Measurements from ENCODE around the gene EHF.

DNA sequence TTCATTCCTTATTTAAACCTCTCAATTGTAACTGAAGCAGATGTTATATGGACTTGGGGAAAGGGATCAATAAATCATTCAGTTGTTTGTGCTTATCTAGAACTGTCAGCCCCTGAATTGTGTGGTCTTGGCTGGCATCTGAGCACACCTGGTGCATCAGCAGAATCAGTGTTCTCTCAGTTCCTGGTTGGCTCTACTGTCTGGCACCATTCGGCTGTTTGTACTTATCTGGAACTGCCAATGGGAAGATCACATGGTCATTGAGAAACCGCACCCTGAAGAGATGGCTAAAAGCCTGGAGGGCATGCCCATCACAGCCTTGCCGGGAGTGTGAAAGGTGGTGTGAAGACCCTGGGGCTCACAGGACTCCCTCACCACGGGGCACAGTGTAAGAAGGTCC is 37.1 kb upstream of the EHF start:
- TF ChIP-seq, protein P1, sequence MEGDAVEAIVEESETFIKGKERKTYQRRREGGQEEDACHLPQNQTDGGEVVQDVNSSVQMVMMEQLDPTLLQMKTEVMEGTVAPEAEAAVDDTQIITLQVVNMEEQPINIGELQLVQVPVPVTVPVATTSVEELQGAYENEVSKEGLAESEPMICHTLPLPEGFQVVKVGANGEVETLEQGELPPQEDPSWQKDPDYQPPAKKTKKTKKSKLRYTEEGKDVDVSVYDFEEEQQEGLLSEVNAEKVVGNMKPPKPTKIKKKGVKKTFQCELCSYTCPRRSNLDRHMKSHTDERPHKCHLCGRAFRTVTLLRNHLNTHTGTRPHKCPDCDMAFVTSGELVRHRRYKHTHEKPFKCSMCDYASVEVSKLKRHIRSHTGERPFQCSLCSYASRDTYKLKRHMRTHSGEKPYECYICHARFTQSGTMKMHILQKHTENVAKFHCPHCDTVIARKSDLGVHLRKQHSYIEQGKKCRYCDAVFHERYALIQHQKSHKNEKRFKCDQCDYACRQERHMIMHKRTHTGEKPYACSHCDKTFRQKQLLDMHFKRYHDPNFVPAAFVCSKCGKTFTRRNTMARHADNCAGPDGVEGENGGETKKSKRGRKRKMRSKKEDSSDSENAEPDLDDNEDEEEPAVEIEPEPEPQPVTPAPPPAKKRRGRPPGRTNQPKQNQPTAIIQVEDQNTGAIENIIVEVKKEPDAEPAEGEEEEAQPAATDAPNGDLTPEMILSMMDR (optimal IDR thresholded peaks at IDR 0.05 in 1 of 3, IDR thresholded peaks at IDR 0.05 in 1 of 3, conservative IDR thresholded peaks at IDR 0.05 in 1 of 3; ENCODE audit: extremely low read depth in 1 of 3, insufficient read depth in 2 of 3, low read length in 3 of 3) = no peak
- TF ChIP-seq EZH2 (IDR thresholded peaks at IDR 0.05; ENCODE audit: low read length) = no peak

All from keratinocyte (primary cell).